GM10847 (cell line): ENCODE results near the gene STK39.

Experiments
- POLR2A ChIP-seq: IDR thresholded peaks from 2 replicates; pipeline ENCODE4 v1.6.1; 2011; ENCODE audit not compliant: insufficient read length; ENCODE audit errors: extremely low read depth

STK39 gene

DNA sequence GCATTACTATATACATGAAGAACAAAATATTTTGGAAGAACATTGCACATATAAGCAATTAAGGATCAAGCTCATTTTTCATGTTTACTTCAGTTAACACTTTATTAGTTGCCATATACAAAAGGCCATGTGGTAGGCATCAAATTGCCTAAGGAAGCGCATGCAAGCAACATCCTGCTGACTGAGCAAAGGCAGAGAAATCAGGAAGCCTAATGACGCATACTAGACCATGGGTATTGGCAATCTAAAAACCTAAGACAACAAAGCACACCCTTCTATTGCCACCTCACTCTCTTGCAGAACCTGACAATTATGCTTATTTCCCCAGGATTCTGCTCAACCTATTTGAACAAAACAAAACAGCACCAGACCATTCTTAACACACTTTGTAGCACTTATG is 171.9 kb downstream of the STK39 start:
- no peak for TF ChIP-seq POLR2A

DNA sequence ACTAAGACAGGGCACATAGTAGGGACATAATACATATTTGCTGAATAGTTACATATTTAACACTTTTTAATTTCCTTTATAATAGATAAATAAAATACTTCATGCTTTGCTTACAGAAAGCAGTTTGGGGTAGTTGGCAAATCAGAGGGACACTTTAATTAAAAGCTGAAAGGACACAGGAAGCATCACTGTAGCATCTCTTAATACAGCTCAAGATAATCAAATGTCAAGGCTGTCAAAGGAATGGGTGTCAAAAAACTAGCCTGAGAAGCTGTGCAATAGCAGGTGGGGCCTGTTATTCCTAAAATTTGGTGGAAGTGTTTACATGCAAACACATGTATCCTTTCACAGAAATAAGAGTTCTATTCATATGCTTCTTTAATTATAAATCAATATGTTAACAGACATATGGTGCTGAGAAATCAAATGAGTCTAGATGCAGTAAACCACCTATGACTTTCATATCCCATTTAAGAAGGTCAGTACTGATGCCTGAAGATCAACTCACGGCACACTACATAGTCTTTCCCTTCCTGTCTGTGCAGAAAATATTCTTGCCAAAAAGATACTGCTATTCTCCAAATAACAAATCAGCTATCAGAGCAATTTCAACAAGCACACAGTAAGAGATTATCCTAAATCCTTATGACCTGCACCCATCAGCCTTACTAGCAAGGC is 174.6 kb downstream of the STK39 start:
- TF ChIP-seq POLR2A, result no peak

DNA sequence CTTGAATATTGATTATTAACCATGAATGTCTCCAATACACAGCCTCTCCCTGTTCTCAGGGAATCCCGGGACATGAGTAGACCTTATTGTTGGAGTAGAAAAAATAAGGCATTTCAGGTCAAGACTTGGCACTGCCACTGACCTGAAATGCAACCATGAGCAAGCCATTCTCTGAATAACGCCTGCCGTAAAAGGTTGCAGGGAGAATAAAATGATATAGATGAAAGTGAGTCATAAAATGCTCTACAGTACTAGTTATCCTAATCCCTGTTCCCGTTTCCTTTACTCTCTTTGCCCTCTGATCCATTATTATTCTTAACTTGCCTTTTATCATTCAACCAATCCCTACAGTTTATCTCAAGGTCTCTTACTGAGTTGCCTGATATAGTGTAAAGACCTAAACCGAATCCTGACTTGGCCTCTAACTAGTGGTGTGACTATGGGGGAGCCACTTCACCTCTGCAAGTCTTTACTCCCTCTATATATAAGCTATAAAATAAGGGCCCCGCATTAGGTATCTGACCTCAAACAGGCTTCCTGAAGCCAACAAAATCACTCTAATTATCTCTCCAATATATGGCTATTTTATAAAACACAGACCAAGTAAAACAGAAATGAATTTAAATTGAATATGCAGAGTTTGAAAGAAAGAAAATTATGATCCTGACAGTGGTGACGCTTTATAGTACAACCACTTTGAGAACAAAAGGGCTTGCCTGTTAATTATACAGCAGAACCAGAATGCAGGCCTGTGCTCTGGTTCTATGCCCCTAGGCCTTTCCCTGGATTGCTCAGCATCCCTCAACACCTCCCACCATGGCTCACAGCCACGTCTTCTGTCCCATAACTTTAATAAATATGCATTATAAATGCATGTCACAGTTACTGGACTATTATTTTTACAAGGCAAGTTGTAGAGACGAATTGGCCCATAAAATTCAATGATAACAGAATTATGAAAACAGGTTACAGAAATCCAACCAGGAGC is 183.1 kb downstream of the STK39 start:
- no peak for TF ChIP-seq POLR2A

DNA sequence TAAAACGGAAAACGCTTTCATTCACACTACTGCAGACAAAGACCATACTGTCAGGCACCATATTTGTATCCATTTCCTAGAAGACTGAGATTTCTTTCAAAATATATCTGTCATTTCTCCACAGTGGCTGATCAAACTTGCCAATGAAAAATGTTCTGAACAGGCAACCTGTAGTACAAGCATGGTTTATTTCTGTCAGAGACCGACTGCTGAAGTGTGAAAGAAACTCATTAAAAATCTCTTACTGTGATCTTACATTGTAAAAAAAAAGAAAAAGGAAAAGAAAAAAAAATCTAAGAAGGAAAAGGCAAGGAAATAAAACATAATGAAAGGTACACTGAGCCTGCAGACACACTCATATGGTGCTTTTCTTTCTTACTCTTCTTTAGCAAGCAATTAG is 184.5 kb downstream of the STK39 start:
- no peak for TF ChIP-seq POLR2A

DNA sequence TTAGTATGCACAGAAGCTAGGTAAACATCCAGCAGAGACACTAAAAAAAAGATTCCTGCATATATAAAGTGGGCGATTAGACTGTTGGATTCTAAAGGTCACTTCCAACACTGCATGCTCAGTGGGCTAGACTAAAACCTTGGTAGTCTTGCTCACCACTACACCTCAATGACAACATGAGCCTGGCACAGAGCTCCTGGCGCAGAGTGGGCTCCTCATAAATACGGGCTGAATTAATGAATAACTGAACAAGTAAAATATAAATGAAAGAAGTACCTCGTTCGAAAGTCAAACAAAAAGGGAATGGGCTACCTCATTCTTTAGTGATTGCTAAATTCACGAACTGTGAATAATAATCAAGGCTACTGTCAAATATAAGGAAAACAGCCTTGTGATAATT is 185.3 kb downstream of the STK39 start:
- TF ChIP-seq POLR2A, result no peak

DNA sequence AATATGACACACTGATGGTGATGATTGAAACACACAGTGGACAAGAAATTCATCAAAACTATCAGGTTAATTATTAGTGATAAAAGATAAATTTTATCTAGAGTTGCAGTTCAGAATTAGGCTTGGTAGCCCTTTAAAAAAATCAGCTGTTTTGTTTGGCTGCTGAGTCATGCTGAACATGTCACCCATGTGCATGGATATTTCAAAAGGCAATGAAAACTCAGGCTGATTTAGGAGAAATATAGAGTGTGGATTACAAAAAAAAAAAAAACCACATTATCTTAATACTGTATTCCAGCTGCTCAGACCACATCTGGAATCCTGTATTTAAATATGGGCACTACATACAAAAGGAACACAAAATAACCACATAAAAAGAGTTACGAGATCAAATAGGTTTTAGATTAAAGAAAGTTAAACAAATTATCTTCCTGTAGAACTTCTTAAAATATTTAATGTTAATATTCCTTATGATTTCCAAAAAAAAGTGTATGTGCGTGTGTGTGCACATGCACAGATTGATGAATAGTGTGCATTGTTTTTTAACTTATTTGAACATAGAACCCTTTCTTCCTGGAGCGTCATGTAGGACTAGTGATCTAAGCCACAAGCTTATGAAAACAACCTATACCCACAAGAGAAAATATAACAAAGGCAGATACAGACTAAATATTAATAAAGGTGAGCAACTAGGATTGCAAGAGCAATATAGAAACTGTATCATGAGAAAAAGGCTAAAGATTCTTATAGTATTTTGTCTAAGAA is 186.2 kb downstream of the STK39 start:
- TF ChIP-seq POLR2A, result no peak

DNA sequence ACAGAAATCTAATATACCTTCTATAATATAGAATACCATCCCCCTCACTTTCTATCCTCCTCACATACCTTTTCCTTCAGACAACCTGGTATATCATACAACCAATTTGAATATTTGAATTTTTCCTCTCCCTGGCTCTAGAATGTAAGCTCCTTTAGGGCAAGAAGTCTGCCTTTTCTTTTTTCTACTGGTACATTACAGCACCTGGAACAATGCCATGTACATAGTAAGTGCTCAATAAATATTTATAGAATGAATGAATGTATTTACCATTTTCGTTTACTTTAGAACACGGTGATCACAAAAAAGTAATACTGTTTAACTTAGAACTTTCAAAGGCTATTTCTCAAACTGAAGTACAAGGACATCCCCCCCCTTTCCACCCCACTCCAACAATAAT is 187.6 kb downstream of the STK39 start:
- TF ChIP-seq POLR2A, result no peak

DNA sequence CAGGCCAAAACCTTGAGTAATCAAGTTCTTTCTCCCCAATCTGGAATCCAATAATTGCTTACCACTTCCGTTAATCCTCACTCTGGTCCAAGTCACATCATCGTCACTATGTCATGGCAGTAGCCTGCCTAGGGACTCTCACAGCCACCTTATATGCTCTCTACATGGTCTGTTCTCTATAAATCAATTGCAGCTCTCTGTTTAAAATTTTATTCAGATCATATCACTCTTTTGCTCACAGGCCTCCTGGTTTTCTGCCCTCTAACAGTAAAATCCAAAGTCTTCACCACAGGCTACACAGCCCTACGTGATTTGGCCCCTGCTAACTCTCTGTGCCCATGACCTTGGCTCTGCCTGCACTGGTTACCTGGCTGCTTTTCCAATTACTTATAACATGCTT is 188.7 kb downstream of the STK39 start:
- no peak for TF ChIP-seq POLR2A

DNA sequence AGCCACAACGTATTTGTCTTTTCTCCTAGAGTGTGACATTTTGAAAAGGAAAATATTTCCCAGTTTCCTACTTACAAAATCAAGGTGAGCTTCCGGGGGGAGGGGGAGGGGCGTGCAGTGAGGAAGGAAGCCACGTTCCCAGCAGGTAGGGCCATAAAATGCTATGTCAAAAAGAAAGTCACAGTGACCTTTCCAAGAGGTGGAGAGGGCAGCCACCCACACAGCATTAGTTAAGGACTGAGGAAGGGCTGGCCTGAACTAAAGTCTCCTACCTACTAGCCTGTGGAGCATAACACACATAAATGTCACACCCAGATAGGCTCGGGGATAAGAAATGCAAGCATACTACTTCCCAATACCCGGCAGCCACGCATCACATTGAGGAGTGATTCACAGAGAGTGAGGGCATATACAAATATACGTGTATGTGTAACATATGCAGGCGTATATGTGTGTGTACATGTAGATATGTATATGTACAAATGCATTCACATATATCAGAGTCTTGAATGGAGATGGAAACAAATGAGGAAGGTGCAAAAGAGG is 191.1 kb downstream of the STK39 start:
- no peak for TF ChIP-seq POLR2A

DNA sequence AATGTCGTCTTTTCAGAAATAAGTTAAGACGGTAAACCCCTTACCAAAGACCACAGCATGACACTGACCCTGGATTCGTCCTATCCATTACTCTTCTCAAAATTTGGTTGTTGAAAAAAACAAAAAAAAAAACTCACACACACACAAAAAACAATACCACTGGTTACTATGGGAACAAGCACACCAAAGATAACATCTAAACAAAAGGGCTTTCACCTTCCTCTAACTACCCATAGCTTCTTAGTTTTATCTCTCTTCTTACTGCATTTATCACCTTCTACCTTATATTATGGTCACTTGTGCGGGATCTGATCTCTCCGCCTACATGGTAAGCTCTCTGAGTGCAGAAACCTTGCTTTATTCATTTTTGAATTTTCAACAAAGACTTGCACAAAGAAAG is 192.7 kb downstream of the STK39 start:
- TF ChIP-seq POLR2A, result no peak

DNA sequence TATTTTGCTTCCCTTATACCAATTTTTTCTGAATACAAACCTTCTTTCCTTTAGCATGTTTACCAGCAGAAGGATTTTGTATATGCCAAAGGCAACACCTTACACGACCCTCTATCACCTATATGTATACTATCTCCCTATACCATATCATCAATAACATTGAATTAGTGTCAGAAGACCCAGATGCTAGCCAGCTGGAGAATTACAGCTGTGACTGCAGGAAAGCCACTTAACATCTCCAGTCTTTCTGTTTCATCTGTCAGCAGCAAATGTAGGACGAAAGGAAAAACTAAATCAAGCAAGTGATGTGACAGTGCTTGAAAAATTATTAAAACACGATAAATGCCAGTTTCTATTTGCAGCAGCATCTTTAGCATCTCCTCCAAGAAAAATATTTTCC is 193.7 kb downstream of the STK39 start:
- TF ChIP-seq POLR2A, result no peak

DNA sequence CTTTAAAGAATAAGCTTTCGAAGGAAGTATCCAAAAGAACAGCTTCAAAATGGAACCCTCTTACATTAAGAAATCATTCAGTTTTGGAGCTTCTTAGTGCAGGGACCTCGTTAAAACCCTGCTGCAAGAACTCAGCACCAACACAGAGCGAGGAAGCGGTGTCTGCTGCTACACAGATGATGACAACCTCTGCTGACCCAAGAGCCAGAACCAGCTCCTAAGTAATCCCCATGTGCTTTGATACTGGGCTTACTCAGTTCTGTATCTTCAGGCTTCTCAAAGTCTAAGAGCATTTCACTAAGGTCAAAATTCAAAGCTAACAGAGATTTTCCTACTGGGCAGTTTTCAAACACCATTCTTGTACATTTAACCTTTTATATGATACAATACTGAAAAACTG is 194.6 kb downstream of the STK39 start:
- TF ChIP-seq POLR2A, result no peak

DNA sequence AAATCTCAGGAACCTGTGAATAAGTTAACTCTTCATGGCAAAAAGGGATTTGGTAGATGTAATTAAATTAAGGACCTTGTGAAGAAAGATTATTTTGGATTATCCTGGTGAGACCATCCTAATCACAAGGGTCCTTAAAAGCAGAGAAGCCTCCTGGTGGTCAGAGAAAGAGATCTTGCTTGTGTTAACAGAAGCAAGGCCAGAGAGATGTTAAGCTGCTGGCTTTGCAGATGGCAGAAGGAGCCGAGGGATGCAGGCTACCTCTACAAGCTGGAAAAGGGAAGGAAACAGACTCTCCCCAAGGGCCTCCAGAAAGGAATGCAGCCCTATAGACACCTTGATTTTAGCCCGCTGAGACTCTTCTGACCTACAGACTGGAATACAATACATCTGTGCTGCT is 197.0 kb downstream of the STK39 start:
- no peak for TF ChIP-seq POLR2A

DNA sequence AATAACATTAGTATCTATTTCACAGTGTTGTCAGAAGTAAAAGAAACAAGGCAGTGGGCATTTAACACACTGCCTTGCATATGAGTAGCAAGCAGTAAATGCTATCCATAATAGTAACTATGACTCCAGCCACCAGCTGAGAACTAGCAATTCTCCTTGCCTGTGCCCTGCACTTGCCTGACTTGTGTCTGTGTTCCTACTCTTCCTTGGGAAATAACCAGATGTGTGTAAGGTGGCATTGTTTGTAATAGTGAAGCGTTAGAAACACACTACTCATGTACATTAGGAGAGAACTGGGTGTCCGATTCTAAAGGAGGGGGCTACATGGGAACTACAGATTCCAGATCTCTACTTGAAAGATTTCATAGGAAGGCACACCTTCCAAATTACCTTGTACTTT is 197.8 kb downstream of the STK39 start:
- no peak for TF ChIP-seq POLR2A

DNA sequence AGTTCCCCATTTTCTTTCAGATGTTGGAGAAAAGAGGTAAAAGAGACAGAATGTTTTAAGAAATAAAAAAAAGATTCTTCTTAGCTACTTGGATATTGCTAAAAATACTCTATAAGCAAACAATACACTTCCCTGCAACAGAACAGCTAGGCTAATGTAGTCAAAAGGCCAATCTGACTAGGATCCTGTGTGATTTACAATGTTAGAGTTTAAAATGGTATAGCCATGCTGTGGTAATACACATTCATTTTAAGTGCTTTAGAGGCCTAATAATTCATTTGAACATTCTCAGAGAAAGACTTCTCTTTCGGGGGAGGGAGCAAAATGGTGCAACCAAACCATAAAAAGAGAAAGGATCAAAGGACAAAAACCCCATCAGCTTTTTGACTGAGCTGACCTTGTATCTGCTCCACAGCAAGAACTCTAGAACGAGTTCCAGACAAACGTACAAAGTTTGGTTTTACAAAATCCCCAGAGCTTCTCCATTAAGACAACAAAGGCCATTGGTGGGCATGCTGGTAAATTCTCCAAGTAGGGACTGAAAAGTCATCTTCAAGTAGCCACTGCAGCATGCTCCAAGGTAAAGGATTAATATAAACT is 200.2 kb downstream of the STK39 start:
- TF ChIP-seq POLR2A, result no peak
